CD4-positive, alpha-beta T cell treated with Interleukin-17A for 4 hours (primary cell): ENCODE results near the gene CDCA5.
"Not testable (repeated sequence)": the region's sequence is repeated elsewhere in the genome, so short reads cannot be mapped to it uniquely, and the experiment has no call there.

Experiments
- DNase-seq: peaks from one replicate; pipeline ENCODE4 v3.0.0-alpha.2; 2020; ENCODE audit warnings: mixed read lengths

Gene CDCA5

DNA sequence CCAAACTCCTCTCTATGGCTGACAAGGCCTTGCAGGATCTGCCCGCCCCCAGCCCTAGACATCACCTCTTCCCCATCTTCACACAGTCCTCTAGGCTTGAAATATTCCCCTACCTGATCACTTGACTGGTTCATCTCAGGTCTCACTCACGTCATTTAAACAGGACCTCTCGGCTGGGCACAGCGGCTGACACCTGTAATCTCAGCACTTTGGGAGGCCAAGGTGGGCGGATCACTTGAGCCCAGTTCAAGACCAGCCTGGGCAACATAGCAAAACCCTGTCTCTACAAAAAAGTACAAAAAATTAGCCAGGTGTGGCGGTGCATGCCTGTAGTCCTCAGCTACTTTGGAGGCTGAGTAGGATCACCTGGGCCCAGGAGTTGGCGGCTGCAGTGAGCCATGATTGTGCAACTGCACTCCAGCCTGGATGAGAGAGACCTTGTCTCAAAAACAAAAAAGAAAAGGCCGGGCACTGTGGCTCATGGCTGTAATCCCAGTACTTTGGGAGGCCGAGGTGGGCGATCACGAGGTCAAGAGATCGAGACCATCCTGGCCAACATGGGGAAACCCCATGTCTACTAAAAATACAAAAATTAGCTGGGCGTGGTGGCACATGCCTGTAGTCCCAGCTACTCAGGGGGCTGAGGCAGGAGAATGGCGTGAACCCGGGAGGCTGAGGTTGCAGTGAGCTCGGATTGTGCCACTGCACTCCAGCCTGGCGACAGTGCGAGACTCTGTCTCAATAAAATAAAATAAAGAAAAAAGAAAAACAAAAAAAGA, 35.2 kb upstream of the CDCA5 start:
- DNase-seq, result not testable (repeated sequence)

DNA sequence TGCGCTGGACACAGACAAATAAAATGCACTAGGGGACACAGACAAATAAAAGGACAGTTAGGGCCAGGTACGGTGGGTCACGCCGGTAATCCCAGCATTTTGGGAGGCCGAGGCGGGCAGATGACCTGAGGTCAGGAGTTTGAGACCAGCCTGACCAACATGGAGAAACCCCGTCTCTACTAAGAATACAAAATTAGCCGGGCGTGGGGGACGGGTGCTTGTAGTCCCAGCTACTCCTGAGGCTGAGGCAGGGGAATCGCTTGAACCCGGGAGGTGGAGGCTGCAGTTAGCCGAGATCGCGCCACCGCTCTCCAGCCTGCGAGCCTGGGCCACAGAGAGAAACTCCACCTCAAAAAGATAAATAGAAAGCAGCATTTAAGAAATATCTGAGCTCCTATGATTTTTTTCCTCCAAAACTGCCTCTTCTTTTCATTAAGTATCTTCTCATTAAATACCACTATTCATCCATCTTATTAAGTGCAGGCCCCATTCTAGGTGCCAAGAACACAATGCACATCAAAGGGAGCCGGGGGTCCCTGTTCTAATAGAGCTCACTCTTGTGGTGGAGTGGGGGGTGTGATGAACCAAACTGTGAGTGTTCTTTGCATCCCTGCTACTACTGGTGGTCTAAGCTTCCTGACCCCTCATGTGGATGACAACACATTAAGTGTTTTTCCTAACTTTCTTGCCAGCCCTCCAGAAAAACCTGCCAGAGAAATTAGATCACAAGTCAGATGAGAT, 34.4 kb upstream of the CDCA5 start:
- DNase-seq, result no peak

DNA sequence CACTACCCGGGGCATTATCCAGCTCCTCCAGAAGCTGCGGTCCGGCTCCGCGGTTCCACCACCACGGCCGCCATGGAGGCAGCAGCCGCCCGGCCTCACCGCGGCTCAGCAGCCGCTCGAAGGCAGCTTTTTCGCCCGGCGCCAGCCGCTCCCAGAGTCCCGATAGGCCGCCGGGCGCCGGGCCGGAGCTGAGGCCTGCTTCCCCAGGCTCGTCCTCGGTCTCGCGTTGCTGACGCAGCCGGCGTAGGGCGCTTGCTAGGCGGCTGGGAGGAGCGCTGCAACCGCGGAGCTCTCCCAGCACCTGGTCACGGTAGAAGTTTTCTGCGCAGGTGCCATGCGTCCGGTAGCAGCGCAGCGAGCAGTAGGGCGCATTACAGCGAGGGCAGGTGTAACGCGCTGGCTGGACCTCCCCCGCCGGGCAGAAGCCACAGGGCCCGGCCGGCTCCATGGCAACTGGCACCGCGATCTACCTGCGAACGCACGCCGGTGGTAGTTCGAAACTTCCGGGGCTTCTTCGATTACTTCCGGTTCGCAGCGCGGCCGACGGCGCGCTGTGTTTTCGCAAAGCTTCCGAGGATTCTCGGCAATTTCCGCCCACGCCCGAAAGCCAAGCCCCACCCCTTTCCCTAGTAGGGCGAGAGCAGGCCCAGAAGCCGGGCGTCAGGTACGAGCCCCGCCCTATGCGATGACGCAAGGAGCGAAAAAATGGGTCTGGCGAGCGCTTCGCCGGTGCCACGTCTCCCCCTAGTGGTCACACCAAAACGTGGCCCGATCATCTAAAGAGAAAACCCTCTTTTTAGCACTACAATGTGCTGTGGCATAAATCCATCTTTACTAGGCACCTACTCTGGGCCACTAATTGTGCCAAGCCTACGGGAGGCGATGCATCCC, 33.6 kb upstream of the CDCA5 start, which contains the start of gene ZNHIT2:
Gene ZNHIT2 (minus strand): TSS at position 496 of the 891 bp plus-strand sequence. CDS start 48 bp downstream, at position 448.
- DNase-seq, result peak; percentile 100

DNA sequence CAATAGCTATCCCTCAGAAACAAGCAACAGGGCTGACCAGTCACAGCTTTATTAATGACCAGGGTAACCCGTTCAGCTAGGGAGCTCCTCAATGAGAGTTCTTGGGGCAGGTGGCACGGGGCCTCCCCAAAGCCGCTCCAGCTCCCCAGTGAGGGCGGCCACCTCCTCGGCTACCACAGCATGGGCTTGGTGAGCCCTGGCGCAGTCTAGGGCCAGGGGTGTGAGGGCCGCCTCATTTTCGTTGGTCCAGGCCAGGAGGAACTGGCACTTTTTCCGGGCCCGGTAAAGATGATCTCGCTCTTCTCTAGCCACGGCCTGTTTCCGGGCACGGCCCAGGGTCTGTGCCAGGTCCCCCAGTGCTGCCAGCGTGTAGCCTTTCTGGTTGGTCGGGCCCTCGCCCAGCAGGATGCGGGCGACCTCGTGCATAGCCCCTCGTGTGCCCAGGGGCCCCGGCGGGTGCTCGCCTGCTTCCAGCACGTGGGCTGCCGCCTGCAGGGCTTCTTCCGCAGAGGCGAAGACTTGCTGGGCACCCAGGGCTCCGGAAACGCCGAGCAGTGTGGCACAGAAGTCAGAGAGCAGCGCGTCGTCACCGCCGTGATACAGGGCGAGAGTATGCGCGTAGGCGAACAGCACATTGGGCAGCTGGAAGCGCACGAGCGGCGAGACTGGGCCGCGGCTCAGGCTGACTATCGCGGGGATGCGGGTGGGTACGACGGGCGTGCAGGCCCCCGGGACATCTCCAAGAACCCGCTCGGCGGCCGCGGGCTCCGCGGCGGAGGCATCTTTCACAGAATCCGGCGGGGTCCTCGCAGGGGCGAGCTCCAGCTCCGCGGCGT, 32.7 kb upstream of the CDCA5 start:
- peak; percentile 65 for DNase-seq

DNA sequence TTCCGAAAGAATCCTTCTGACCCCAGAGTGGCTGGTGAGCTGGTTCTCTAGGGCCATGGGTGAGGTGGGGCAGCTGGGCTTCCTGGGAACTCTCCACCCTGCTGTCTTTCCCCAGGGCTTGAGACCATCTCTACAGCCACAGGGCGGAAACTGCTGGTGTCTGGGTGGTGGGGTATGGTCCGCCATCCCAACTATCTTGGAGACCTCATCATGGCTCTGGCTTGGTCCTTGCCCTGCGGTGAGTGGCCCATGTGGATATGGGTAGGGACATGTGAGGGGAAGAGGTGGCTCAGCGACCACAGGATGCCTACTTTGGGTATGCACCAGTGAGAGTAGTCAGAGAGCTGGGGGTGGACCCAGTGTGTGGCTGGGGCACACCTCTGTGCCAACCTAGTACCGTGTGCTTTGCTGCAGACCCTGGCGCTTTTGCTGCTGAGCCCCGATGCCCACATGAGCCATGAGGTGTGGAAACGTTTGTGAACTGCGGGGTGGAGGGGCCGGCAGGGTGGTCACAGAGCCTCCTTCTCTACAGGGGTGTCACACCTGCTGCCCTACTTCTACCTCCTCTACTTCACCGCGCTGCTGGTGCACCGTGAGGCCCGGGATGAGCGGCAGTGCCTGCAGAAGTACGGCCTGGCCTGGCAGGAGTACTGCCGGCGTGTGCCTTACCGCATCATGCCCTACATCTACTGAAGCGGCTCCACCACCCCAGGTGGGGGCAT, 31.7 kb upstream of the CDCA5 start:
- DNase-seq, result no peak

DNA sequence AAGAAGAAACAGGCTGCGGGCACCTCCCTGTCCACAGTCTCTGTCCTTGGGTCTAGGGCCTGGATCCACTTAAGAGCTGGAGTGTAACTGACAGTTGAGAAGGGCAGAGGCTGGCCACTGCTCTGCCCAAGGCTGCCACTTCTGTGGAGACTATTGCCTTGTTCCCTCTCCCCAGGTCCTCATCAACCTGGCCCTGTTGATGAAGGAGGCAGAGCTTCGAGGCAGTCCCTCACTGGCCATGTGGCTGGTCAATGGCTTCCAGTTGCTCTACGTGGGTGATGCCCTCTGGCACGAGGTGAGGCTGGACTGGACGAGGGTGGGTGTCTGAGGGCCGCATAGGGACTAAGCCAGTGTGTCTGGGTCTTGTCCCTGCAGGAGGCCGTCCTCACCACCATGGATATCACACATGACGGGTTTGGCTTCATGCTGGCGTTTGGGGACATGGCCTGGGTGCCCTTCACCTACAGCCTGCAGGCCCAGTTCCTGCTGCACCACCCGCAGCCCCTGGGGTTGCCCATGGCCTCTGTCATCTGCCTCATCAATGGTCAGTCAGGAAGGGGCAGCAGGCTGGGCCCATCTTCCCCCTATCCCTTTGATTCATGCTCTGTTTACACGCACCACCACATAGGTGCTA, 30.8 kb upstream of the CDCA5 start:
- DNase-seq, result no peak

DNA sequence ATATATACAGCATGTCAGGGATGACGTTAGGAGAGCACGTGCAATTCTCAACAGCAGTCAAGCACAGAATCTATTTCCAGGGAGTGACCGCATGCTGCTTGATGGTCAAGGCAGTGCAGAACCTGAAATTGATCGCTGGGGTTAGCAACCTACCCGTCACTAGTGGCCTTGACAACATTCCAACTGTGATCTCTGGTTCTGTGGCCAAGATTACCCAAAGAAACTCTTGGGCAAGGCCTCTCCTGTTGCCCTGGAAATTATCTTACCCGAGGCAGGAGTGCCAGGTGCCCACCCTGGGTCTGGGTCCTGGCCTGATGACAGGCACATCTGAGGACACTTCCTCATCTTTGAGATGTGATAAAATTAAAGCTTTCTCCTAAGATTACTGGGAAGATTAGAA, 30.0 kb upstream of the CDCA5 start:
- no peak for DNase-seq

DNA sequence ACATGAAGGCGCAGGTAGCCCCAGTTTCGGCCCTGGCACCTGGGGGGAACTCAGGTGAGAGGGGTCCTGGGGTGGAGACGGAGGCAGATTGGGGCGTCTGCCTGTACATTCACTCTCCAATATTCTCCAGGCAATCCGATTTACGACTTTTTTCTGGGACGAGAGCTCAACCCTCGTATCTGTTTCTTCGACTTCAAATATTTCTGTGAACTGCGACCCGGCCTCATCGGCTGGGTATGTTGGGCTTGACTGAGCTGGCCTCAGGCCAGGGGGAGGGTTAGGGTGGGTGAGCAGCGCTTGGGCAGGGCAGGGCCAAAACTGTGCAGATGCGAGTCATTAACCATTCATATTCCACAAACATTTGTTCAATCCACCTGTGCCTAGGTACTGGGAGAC, 29.5 kb upstream of the CDCA5 start:
- no peak for DNase-seq

DNA sequence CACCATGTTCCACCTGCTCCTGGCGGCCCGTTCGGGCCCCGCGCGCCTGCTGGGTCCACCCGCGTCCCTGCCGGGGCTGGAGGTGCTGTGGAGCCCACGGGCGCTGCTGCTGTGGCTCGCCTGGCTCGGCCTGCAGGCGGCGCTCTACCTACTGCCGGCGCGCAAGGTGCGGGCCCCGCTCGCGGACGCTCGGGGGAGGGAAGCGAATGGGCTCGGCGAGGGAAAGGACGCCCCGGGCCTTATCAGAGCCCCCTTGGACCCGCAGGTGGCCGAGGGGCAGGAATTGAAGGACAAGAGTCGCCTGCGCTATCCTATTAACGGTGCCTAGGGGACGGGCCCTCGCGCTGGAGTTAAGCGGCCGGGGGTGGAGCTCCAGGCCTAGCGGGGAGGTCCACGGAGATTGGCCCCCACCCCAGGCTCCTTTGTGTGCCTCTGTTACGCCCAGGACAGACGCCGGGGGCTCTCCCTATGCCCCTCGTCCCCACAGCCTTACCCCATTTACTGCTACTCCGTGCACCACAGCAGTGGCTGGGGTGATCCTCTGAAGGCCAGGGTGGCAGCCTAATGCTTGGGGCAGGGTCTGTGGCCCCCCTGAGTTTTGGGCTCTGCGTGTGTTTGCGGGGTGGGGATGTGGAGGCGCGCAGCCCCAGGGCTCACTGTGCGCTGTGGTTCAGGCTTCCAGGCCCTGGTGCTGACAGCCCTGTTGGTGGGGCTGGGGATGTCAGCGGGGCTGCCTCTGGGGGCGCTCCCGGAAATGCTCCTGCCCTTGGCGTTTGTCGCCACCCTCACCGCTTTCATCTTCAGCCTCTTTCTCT, 28.9 kb upstream of the CDCA5 start:
- DNase-seq, result peak; percentile 87

DNA sequence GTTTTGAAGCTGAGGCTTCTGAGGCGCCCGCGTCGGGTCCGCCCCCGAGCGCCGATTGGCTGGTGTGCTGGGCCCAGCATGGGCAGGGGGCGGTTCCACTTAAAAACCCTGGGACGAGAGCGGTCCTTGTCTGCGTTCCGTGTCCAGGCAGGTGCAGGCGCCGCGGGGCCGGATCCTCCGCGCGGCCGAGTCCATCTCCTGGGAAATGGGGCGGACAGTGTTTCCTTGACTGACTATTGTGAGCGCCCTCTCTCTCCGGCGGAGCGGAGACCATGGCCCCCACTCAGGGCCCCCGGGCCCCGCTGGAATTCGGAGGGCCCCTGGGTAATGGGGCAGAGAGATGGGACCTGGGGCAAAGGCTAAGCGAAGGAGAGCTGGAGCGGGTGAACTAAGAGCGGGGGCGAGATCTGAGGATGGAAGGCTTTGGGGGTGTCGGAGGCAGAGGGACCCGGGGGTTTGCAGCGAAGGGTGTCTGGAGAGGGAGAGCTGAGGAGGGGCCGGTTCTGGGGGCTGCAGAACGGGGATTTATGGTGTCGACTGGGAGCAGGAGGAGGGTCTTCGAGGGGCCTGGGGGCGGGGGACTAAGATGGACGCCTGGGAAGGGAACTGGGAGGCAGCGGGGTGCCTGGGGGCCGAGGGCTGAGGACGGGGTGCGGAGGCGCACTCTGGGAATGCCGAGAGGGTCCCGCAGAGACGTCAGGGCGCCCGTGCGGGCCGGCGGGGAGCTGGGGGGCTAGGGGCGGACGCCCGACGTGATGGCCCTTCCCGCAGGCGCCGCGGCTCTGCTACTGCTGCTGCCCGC, 28.1 kb upstream of the CDCA5 start, which contains the start of gene TM7SF2:
Gene TM7SF2 (plus strand): TSS at position 129 of the 802 bp plus-strand sequence. CDS start 144 bp downstream, at position 273.
- DNase-seq, result peak; percentile 99

DNA sequence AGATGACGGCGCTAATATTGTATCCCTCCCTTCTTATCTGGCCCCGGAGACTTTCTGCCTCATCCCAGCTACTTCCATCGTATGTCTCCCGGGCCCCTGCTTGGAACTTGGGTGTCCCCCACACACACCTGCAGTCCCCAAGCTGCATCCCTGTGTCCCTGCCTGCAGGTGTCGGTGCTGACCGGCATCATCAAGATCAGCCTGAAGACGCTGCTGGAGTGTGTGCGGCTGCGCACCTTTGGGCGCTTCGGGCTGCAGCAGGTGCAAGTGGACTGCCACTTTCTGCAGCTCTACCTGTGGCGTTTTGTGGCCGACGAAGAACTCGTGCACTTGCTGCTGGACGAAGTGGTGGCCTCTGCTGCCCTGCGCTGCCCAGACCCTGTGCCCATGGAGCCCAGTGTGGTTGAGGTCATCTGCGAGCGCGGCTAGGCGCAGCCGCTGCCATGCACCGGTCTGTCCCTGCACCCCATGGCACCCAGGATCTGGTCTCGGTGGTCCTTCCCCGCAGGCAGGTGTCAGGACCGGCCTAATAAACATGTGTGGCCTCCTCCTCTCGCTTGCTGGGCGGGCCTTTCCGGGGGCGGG, 27.4 kb upstream of the CDCA5 start:
- no peak for DNase-seq

DNA sequence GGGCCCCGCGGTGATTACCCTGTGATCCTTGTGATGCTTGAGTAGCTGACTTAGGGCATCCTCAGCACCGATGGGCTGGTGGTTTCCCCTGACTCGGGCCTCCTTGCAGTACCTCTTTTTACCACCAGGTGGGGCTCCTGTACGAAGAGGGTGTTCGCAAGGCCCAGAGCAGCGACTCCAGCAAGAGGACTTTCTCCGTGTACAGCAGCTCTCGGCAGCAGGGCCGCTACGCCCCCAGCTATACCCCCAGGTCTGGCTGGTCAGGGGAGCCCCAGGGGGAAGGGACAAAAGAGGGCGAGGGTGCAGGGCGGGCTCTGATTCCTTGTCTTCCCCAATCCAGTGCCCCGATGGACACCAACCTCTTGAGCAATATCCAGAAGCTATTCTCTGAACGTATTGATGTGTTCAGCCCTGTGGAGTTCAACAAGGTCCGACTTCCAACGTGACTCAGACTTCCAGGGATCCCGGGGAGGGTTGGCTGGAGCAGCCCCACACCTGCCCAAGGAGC, 26.6 kb upstream of the CDCA5 start:
- DNase-seq, result peak; percentile 94

DNA sequence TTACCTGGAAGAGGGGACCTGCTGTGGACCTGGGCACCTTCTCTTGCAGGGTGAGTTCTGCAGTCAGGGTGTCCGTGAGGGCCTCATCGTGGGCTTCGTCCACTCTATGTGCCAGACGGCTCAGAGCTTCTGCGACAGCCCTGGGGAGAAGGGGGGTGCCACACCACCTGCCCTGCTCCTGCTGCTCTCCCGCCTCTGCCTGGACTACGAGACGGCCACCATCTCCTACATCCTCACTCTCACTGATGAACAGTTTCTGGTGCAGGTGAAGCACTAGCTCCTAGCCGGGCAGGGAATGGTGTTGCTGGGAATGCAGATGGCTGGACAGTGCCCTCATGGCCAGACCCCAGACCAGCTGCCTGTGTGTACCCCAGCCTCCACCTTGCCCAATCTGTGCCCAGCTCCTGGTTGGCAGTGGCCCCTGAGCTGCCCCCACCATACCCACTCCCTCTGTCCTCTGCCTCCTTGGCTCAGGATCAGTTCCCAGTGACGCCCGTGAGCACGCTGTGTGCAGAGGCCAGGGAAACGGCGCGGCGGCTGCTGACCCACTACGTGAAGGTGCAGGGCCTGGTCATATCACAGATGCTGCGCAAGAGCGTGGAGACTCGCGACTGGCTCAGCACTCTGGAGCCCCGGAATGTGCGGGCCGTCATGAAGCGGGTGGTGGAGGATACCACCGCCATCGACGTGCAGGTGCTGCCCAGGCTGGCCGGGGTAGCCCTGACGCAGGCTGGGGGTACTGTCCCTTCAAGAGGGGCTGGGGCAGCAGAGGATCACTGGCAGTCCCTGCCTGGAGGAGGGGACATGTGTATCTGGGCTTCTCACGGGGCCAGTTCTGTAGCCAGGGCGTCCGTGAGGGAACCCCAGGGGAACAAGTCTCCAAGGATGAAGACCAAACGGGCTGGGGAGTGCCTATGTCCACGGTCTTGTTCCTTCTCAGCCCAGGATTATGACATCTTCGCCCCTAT, 25.7 kb upstream of the CDCA5 start:
- no peak for DNase-seq

DNA sequence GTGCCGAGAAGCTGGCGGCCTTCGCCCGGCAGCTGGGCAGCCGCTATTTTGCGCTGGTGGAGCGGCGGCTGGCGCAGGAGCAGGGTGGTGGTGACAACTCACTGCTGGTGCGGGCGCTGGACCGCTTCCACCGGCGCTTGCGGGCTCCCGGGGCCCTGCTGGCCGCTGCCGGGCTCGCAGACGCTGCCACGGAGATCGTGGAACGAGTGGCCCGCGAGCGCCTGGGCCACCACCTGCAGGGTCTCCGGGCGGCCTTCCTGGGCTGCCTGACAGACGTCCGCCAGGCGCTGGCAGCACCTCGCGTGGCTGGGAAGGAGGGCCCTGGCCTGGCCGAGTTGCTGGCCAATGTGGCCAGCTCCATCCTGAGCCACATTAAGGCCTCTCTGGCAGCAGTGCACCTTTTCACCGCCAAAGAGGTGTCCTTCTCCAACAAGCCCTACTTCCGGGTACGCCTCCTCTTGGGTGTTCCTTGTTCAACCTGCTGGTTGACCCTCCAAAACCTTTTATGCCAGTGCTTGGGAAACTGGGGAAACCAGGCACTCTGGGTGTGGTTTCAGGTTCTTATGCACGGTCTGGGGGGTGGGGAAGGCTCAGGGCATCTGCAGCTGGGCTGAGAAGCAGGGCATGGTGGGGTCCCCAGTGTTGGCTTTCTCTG, 24.8 kb upstream of the CDCA5 start:
- DNase-seq, result no peak

DNA sequence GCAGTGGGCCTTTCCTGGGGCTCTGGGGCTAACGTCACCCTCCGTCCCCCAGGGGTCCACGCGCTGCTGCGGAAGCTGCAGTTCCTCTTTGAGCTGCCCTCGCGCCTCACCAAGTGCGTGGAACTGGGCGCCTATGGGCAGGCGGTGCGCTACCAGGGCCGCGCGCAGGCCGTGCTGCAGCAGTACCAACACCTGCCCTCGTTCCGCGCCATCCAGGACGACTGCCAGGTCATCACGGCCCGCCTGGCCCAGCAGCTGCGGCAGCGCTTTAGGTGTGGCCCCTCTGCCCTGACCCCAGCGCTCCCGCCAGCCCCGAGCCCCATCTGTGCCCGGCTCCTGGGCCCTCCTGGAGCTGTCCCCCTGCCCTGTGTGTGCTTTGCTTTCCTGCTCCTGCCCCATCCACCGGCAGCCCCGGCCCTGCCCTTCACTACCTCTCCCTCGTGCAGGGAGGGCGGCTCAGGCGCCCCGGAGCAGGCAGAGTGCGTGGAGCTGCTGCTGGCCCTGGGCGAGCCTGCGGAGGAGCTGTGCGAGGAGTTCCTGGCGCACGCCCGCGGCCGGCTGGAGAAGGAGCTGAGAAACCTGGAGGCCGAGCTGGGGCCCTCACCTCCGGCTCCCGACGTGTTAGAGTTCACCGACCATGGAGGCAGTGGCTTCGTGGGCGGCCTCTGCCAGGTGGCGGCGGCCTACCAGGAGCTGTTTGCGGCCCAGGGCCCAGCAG, 24.1 kb upstream of the CDCA5 start:
- DNase-seq, result no peak

DNA sequence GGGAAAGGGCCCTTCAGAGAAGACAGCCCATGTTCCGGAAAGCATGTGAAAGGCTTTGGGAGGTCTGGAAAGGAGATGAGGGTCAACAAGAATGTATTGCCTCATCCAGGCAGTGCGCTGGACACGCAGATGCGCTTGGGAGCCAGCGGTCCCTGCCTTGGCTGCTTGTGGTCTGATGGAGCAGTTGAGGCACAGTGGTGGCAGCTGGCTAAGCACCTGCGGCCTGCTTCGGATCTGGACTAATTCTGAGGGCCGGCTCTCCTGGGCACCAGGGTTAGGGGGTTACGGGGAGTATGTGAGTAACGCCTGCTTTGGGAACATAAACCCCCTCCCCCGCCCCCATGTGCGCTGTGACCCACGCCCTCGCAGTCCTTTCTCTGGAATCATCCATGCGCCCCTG, 23.2 kb upstream of the CDCA5 start:
- no peak for DNase-seq
